ENCODE measurements around the gene TMEM178B. TPM values are rescaled to one million over a fixed set of nuclear protein-coding genes. Genes with fewer than 3 reads are reported as not detected.

The TMEM178B gene
- total and polyA plus RNA-seq, 9 donors, result 0.10 to 1.6 (median 0.30) TPM

DNA sequence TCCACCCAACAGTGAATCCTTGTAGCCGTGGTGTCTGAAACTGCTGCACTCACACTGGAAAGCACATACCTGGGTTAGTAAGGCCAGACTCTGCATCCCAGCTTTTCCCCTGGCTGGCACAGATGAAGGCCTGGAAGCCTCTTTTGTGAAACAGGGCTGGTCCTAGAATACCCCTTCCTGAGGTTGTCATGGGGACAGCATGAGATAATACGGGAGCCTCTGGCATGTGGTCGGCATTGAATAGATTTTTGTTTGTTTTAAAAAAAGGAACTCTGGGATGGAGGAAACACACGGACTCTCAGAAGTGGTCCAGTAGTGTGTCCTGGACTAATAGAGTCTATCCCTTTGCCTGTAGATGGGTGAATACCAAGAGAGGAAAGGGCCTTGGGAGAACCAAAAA, 129.7 kb downstream of the TMEM178B start:
- TF ChIP-seq EP300 (IDR thresholded peaks at IDR 0.05), result no peak
- TF ChIP-seq POLR2A (IDR thresholded peaks at IDR 0.05), result no peak
- TF ChIP-seq CTCF (IDR thresholded peaks at IDR 0.05), result no peak
- DNase-seq, result no peak
- no peak overlapping the region for H3K27ac ChIP-seq
- intact Hi-C loops (cut with DNase I), result no loop called here
- WGBS, 3 donors, result 47 to 52% (median 50%) methylated on average over 4 of the region's 4 CpGs
- no peaks in the 10 kb centered on the region for H3K27me3 ChIP-seq
- H3K36me3 ChIP-seq, result no peaks in the 10 kb centered on the region
- H3K4me1 ChIP-seq (ENCODE audit: insufficient read depth), result no peaks in the 10 kb centered on the region
- H3K4me3 ChIP-seq, result no peak overlapping the region
- H3K9me3 ChIP-seq, result no peaks in the 10 kb centered on the region

DNA sequence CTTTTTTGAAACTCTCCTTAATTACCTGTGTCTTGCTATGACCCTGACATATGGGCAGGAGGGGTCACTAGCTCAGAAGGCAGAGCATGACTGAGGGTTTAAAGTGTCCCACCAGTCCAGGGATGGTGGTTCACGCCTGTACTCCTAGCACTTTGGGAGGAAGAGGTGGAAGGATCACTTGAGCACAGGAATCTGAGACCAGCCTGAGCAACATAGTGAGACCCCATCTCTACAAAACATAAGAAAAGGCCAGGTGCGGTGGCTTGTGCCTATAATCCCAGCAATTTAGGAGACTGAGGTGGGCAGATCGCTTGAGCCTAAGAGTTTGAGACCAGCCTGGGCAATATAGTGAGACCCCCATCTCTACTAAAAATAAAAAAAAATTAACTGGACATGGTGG, 133.8 kb downstream of the TMEM178B start:
- Histone ChIP-seq H3K36me3 (no peaks in the 10 kb centered on the region), H3K4me1 (ENCODE audit: insufficient read depth) (no peaks in the 10 kb centered on the region), H3K27ac (no peak overlapping the region), H3K4me3 (no peak overlapping the region), H3K27me3 (no peaks in the 10 kb centered on the region), H3K9me3 (no peaks in the 10 kb centered on the region)
- WGBS, 3 donors, result 88 to 93% (median 90%) methylated on average over 3 of the region's 3 CpGs
- TF ChIP-seq EP300 (IDR thresholded peaks at IDR 0.05) (no peak), POLR2A (IDR thresholded peaks at IDR 0.05) (no peak), CTCF (IDR thresholded peaks at IDR 0.05) (no peak)
- DNase-seq, result no peak
- intact Hi-C loops (cut with DNase I), result no loop called here

GRCh38 chr7:141208539-141208938, 134.7 kb downstream of the TMEM178B start:
- H3K27ac ChIP-seq, result no peak overlapping the region
- no peak overlapping the region for H3K4me3 ChIP-seq
- DNase-seq, result no peak
- 57 to 68% (median 57%) methylated on average over 3 of the region's 3 CpGs for WGBS, 3 donors
- no peaks in the 10 kb centered on the region for H3K36me3 ChIP-seq
- no peaks in the 10 kb centered on the region for H3K27me3 ChIP-seq
- H3K9me3 ChIP-seq, result no peaks in the 10 kb centered on the region
- no peaks in the 10 kb centered on the region for H3K4me1 ChIP-seq (ENCODE audit: insufficient read depth)
- intact Hi-C loops (cut with DNase I), result no loop called here
- TF ChIP-seq EP300 (IDR thresholded peaks at IDR 0.05), result no peak
- TF ChIP-seq POLR2A (IDR thresholded peaks at IDR 0.05), result no peak
- TF ChIP-seq CTCF (IDR thresholded peaks at IDR 0.05), result no peak

DNA sequence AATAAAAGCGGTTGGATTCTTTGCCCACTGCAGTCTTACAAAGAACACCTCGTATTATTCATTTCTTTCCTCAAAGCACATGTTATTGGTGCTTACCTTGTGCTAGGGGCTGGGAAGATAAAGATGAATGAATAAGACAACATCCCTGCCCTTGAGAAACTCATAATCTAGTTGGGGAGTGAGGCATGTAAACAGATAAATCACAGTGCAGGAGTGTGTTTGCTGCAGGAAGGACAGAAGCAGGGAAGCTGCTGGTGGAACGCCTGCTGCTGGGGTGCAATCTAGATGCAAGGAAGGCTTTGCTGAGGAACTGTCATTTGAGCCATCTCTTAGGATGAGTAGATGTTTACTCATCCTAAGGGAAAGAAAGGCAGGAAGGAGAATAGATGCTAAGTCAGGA, 135.6 kb downstream of the TMEM178B start:
- no peaks in the 10 kb centered on the region for H3K27me3 ChIP-seq
- H3K36me3 ChIP-seq, result no peaks in the 10 kb centered on the region
- intact Hi-C loops (cut with DNase I), result no loop called here
- TF ChIP-seq CTCF (IDR thresholded peaks at IDR 0.05), result no peak
- no peak for TF ChIP-seq POLR2A (IDR thresholded peaks at IDR 0.05)
- TF ChIP-seq EP300 (IDR thresholded peaks at IDR 0.05), result no peak
- no peaks in the 10 kb centered on the region for H3K4me1 ChIP-seq (ENCODE audit: insufficient read depth)
- DNase-seq, result no peak
- H3K4me3 ChIP-seq, result no peak overlapping the region
- no peak overlapping the region for H3K27ac ChIP-seq
- WGBS, 3 donors, result 9 to 40% (median 14%) methylated on average over 3 of the region's 3 CpGs
- H3K9me3 ChIP-seq, result no peaks in the 10 kb centered on the region

DNA sequence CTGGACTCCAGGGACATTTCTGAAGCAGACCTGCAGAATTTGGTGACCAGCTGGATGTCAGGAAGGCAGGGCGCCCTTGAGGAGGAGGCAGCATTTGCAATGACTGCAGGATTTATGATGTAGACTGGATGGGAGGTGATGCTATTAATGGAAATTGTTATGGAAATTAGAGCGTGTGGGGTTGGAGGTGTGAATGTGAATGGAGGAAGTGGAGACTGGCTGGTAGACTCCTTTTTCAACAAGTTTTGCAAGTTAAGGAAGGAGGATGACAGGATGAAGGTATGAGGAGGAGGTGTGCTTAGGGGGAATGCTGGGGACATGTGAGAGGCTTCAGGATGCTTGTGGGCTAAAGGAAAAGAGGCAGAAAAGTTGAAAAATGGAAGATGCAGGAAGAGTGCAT, 137.0 kb downstream of the TMEM178B start:
- no peaks in the 10 kb centered on the region for H3K9me3 ChIP-seq
- intact Hi-C loops (cut with DNase I), result no loop called here
- H3K27ac ChIP-seq, result no peak overlapping the region
- H3K27me3 ChIP-seq, result no peaks in the 10 kb centered on the region
- TF ChIP-seq EP300 (IDR thresholded peaks at IDR 0.05), result no peak
- TF ChIP-seq POLR2A (IDR thresholded peaks at IDR 0.05), result no peak
- TF ChIP-seq CTCF (IDR thresholded peaks at IDR 0.05), result no peak
- H3K36me3 ChIP-seq, result no peaks in the 10 kb centered on the region
- H3K4me1 ChIP-seq (ENCODE audit: insufficient read depth), result no peaks in the 10 kb centered on the region
- no peak overlapping the region for H3K4me3 ChIP-seq
- 42 to 46% (median 44%) methylated on average over 2 of the region's 2 CpGs for whole genome bisulfite sequencing, 3 donors
- DNase-seq, result no peak

Measured in ovary (tissue), 9 donors.